CD14-positive monocyte (primary cell): ENCODE results near the gene ZNF606. TPM values are rescaled to one million over a fixed set of nuclear protein-coding genes. Genes with fewer than 3 reads are reported as not detected.

ENCODE experiments used
- DNase-seq, 3 donors: peaks; one replicate each; pipeline ENCODE4 v3.0.0-alpha.2; 2011 to 2022
- H2AFZ ChIP-seq: 2 replicates; pipeline ENCODE4 v1.6.0; 2012; ENCODE audit warnings: mild to moderate bottlenecking, low read depth, low read length, inconsistent platforms; ENCODE audit not compliant: insufficient read depth, poor library complexity, severe bottlenecking
- H3K27ac ChIP-seq, 2 donors: 1 replicate in 1 of 2; 2 replicates in 1 of 2; pipeline ENCODE4 v1.5.1; 2012 to 2013; ENCODE audit warnings: low read length in 2 of 2, control low read depth in 1 of 2, inconsistent platforms in 1 of 2, low read depth in 1 of 2, mild to moderate bottlenecking in 1 of 2
- H3K27me3 ChIP-seq, 2 donors: one replicate each; pipeline versions ENCODE4 v1.6.0 to v1.6.1; 2011 to 2013; ENCODE audit warnings: low read length in 2 of 2; ENCODE audit not compliant: control insufficient read depth in 2 of 2, insufficient read depth in 2 of 2
- H3K36me3 ChIP-seq, 2 donors: replicated peaks in 1 of 2; 1 replicate in 1 of 2; 2 replicates in 1 of 2; pipeline versions ENCODE4 v1.5.1 to v1.6.1; 2012 to 2013; ENCODE audit warnings: low read length in 2 of 2, control low read depth in 1 of 2, inconsistent platforms in 1 of 2, mild to moderate bottlenecking in 1 of 2; ENCODE audit not compliant: insufficient read depth in 2 of 2, control insufficient read depth in 1 of 2
- H3K4me1 ChIP-seq, 2 donors: 1 replicate in 1 of 2; 2 replicates in 1 of 2; pipeline versions ENCODE4 v1.5.1 to v1.6.1; 2012 to 2013; ENCODE audit warnings: low read length in 2 of 2, control low read depth in 1 of 2, inconsistent platforms in 1 of 2, mild to moderate bottlenecking in 1 of 2, moderate library complexity in 1 of 2; ENCODE audit not compliant: insufficient read depth in 2 of 2, control insufficient read depth in 1 of 2
- H3K4me2 ChIP-seq: replicated peaks from 2 replicates; pipeline ENCODE3; 2012; ENCODE audit warnings: low read length, moderate library complexity, mild to moderate bottlenecking; ENCODE audit not compliant: poor library complexity, severe bottlenecking; ENCODE audit errors: extremely low read depth
- H3K4me3 ChIP-seq, 3 experiments: fragments of 200-600 bp in 1 of 3; sonication (generic) in 1 of 3; replicated peaks in 1 of 3; 1 replicate in 2 of 3; 2 replicates in 1 of 3; pipeline ENCODE4 v1.5.1; 2011 to 2013; ENCODE audit warnings: low read length in 3 of 3, mild to moderate bottlenecking in 3 of 3, control low read depth in 2 of 3, low read depth in 2 of 3, inconsistent platforms in 1 of 3, moderate library complexity in 1 of 3
- H3K79me2 ChIP-seq: 2 replicates; pipeline ENCODE4 v1.6.0; 2012; ENCODE audit warnings: mild to moderate bottlenecking, control low read depth, inconsistent platforms, low read length, moderate library complexity; ENCODE audit not compliant: insufficient read depth
- H3K9ac ChIP-seq: 2 replicates; pipeline ENCODE4 v1.6.0; 2017; ENCODE audit warnings: low read length, mild to moderate bottlenecking; ENCODE audit not compliant: insufficient read depth, poor library complexity, severe bottlenecking
- H3K9me3 ChIP-seq, 2 donors: replicated peaks in 1 of 2; 1 replicate in 1 of 2; 2 replicates in 1 of 2; pipeline versions ENCODE4 v1.5.1 to v1.6.1; 2012 to 2013; ENCODE audit warnings: low read length in 2 of 2, control low read depth in 1 of 2; ENCODE audit not compliant: control insufficient read depth in 1 of 2, insufficient read depth in 1 of 2
- H4K20me1 ChIP-seq: 2 replicates; pipeline ENCODE4 v1.6.0; 2012; ENCODE audit warnings: mild to moderate bottlenecking, low read length, control low read depth, moderate library complexity; ENCODE audit not compliant: insufficient read depth
- H3K27ac Mint-ChIP-seq, 7 donors: one replicate each; pipeline ENCODE4 v1.8.0; 2020; ENCODE audit warnings: mild to moderate bottlenecking in 7 of 7, mixed read lengths in 7 of 7, moderate library complexity in 6 of 7, inconsistent platforms in 2 of 7
- H3K27me3 Mint-ChIP-seq, 3 donors: one replicate each; pipeline ENCODE4 v1.8.0; 2021 to 2022; ENCODE audit warnings: low read depth in 3 of 3, mild to moderate bottlenecking in 3 of 3, mixed read lengths in 3 of 3, moderate library complexity in 3 of 3, inconsistent platforms in 1 of 3
- H3K36me3 Mint-ChIP-seq, 2 donors: one replicate each; pipeline ENCODE4 v1.8.0; 2020; ENCODE audit warnings: mixed read lengths in 2 of 2, inconsistent platforms in 1 of 2, mild to moderate bottlenecking in 1 of 2
- H3K4me1 Mint-ChIP-seq: one replicate; pipeline ENCODE4 v1.8.0; 2020; ENCODE audit warnings: mild to moderate bottlenecking, mixed read lengths
- H3K4me3 Mint-ChIP-seq, 2 donors: one replicate each; pipeline ENCODE4 v1.8.0; 2020; ENCODE audit warnings: mild to moderate bottlenecking in 2 of 2, mixed read lengths in 2 of 2, moderate library complexity in 1 of 2
- H3K9me3 Mint-ChIP-seq, 7 donors: one replicate each; pipeline ENCODE4 v1.8.0; 2020 to 2022; ENCODE audit warnings: mixed read lengths in 7 of 7, mild to moderate bottlenecking in 6 of 7, moderate library complexity in 6 of 7, inconsistent platforms in 2 of 7
- WGBS: methylation state at CpG from one replicate; pipeline ENCODE4 v1.1.5; 2013; ENCODE audit warnings: missing lambda C conversion rate; ENCODE audit not compliant: insufficient coverage; 5-methylcytosine and 5-hydroxymethylcytosine counted together
- intact Hi-C, 2 donors: fragments of 100-400 bp; cut with micrococcal nuclease; formaldehyde crosslinking; loops; one replicate each; pipeline versions ENCODE4 v1.15.0 to v1.15.1; 2023
- polyA plus RNA-seq, 3 donors: library from polyadenylated mRNA; depleted of rRNA in 1 of 3; unstranded in 2 of 3; stranded (reverse) in 1 of 3; fragments of 300-500 nt in 2 of 3; fragments of >200 nt in 1 of 3; fragmentation: Illumina TruSeq in 2 of 3; gene quantifications; 1 replicate in 2 of 3; 2 replicates in 1 of 3; pipeline ENCODE4 v1.2.3, GENCODE V29; 2012 to 2021
- TF ChIP-seq, protein P1 (sequence below): fragments of 200-600 bp; IDR thresholded peaks from one replicate; pipeline ENCODE4 v1.8.0; 2022; ENCODE audit warnings: antibody characterized with exemption, mild to moderate bottlenecking

The ZNF606 gene
- polyA plus RNA-seq, 3 donors: 0.87 to 1.7 (median 1.2) TPM

DNA sequence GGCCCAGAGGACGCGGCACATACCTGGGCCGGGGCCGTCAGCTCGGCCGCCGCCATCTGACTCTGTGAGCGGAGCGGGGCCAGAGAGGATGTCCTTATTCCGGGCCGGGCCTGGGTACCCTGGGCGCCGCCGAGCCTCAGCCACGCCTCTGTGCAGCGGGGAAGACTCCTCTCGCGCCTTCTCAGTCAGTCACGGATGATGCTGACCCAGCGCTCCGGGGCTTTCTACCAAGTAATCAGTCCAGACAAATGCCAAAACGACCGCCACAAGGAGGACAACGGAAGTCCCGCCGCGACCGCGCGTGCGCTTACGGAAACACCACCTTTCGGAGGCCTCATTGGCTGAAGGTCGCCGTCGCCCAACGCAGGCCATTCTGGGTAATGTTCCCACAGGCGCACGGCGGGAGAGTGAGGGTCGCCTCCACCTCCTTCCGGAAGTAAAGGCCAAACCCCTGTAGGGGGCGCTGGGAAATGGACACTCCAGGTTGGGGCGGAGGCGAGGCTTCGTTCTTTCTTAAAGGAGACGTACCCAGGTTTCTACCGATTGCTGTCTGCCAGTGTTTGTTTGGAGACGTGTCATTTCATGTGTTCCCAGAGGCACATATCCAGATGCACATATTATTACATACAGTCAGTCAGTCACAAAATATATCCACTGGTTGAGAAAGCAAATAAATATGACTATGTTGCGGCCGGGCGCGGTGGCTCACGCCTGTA lies 55.0 kb downstream of the ZNF606 start, which contains the start of gene ZNF256:
Gene ZNF256 (minus strand): TSS at position 288 of the 716 bp plus-strand sequence. CDS start 232 bp downstream, at position 56.
- peak within 1 kb of the TSS; percentile 89 for H2AFZ ChIP-seq
- TF ChIP-seq, protein P1, sequence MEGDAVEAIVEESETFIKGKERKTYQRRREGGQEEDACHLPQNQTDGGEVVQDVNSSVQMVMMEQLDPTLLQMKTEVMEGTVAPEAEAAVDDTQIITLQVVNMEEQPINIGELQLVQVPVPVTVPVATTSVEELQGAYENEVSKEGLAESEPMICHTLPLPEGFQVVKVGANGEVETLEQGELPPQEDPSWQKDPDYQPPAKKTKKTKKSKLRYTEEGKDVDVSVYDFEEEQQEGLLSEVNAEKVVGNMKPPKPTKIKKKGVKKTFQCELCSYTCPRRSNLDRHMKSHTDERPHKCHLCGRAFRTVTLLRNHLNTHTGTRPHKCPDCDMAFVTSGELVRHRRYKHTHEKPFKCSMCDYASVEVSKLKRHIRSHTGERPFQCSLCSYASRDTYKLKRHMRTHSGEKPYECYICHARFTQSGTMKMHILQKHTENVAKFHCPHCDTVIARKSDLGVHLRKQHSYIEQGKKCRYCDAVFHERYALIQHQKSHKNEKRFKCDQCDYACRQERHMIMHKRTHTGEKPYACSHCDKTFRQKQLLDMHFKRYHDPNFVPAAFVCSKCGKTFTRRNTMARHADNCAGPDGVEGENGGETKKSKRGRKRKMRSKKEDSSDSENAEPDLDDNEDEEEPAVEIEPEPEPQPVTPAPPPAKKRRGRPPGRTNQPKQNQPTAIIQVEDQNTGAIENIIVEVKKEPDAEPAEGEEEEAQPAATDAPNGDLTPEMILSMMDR: peak; percentile 24
- 7% methylated on average over 51 of the region's 54 CpGs for WGBS
- peak within 1 kb of the TSS; percentile 65 for H3K9ac ChIP-seq
- peaks cover 12 to 19% of the 10 kb centered on the region in 2 donors for H3K4me1 ChIP-seq
- peaks cover 9 to 19% of the 10 kb centered on the region in 2 donors for H3K36me3 ChIP-seq
- no peaks in the 10 kb centered on the region for H4K20me1 ChIP-seq
- peaks cover 20% of the 10 kb centered on the region for H3K4me1 Mint-ChIP-seq
- peak within 1 kb of the TSS; percentile 88 for H3K4me2 ChIP-seq
- peaks cover 0 to 2% (median 0%) of the 10 kb centered on the region in 3 donors for H3K27me3 Mint-ChIP-seq
- peak within 1 kb of the TSS in 4 of 7 donors; percentile 1 to 85 (median 76) for H3K27ac Mint-ChIP-seq
- H3K9me3 ChIP-seq: peaks cover 85 to 91% of the 10 kb centered on the region in 2 donors
- peak within 1 kb of the TSS; percentile 89 to 97 for H3K4me3 Mint-ChIP-seq
- H3K36me3 Mint-ChIP-seq: peaks cover 30 to 33% of the 10 kb centered on the region in 2 donors
- peak; percentile 52 to 69 (median 55) for DNase-seq
- H3K27ac ChIP-seq: peak within 1 kb of the TSS; percentile 39 to 41
- no peaks in the 10 kb centered on the region for H3K27me3 ChIP-seq
- intact Hi-C loops: no loop called here
- H3K9me3 Mint-ChIP-seq: peaks cover 53 to 95% (median 93%) of the 10 kb centered on the region in 7 donors
- H3K4me3 ChIP-seq: peak within 1 kb of the TSS; percentile 58 to 87 (median 64)
- peaks cover 5% of the 10 kb centered on the region for H3K79me2 ChIP-seq

DNA sequence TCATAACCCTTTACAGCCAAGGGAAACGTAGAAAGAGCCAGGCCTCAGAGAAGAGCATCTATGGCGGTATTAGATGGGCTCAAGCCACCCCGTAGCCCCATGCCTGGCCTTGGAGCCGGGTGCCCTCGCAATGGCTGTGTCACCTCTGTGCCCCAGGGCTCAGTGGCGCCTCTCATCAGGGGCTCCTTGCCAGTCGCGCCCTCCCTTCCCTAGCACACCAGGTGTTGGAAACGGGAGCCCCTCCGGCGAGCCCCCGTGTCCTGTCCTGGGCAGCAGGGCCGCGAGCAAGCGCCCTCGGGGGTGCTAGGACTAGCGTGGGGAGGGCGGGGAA lies 55.6 kb downstream of the ZNF606 start:
- Mint-ChIP-seq H3K9me3 (peaks cover 58 to 95% (median 93%) of the 10 kb centered on the region in 7 donors), H3K36me3 (peaks cover 35 to 38% of the 10 kb centered on the region in 2 donors), H3K27me3 (peaks cover 0 to 2% (median 0%) of the 10 kb centered on the region in 3 donors), H3K27ac (peak overlapping the region in 2 of 7 donors; percentile 50 to 84), H3K4me1 (peaks cover 20% of the 10 kb centered on the region), H3K4me3 (peak overlapping the region; percentile 89 to 97)
- WGBS: 0% methylated on average over 10 of the region's 18 CpGs
- TF ChIP-seq, protein P1: no peak
- Histone ChIP-seq H4K20me1 (no peaks in the 10 kb centered on the region), H3K4me2 (peak overlapping the region; percentile 88), H3K9me3 (peaks cover 86 to 91% of the 10 kb centered on the region in 2 donors), H3K4me1 (peaks cover 12 to 19% of the 10 kb centered on the region in 2 donors), H3K27ac (peak overlapping the region in 1 of 2 donors; percentile 41), H2AFZ (peak overlapping the region; percentile 89), H3K36me3 (peaks cover 14 to 24% of the 10 kb centered on the region in 2 donors), H3K4me3 (peak overlapping the region; percentile 58 to 87 (median 64)), H3K9ac (peak overlapping the region; percentile 65), H3K79me2 (peaks cover 5% of the 10 kb centered on the region), H3K27me3 (no peaks in the 10 kb centered on the region)
- intact Hi-C loops: no loop called here
- no peak for DNase-seq
